HPDE6-E6E7 (cell line): ENCODE results near the gene PLPPR2.
"Not testable (repeated sequence)": the region's sequence is repeated elsewhere in the genome, so short reads cannot be mapped to it uniquely, and the experiment has no call there.

Experiments used
- DNase-seq: peaks from one replicate; pipeline ENCODE4 v3.0.0; 2011; ENCODE audit warnings: missing footprints; ENCODE audit errors: extremely low spot score

PLPPR2 gene

DNA sequence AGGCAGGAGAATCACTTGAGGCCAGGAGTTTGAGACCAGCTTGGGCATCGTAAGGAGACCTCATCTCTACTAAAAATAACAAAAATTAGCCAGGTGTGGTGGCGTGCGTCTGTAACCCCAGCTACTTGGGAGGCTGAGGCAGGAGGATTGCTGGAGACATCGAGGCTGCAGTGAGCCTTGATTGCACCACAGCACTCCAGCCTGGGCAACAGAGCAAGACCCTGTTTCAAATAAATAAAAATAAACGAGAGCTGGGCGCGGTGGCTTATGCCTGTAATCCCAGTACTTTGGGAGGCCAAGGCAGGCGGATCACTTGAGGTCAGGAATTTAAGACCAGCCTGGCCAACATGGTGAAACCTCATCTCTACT, 15.1 kb upstream of the PLPPR2 start:
- DNase-seq, result not testable (repeated sequence)

DNA sequence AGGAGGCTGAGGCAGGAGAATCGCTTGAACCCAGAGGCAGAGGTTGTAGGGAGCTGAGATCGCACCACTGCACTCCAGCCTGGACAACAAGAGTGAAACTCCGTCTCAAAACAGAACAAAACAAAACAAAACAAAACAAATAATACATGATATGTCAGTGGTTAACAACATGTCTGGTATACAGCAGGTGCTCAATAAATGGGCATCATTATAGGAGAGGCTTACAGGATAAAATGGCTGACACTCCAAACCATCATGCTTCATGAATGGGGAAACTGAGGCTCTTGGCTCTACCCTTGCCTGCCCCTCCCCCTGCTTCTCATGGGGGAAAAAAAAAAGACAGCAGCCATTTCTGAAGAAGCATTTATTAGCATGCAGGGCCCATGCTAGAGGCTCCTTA, 12.8 kb upstream of the PLPPR2 start:
- no peak for DNase-seq

DNA sequence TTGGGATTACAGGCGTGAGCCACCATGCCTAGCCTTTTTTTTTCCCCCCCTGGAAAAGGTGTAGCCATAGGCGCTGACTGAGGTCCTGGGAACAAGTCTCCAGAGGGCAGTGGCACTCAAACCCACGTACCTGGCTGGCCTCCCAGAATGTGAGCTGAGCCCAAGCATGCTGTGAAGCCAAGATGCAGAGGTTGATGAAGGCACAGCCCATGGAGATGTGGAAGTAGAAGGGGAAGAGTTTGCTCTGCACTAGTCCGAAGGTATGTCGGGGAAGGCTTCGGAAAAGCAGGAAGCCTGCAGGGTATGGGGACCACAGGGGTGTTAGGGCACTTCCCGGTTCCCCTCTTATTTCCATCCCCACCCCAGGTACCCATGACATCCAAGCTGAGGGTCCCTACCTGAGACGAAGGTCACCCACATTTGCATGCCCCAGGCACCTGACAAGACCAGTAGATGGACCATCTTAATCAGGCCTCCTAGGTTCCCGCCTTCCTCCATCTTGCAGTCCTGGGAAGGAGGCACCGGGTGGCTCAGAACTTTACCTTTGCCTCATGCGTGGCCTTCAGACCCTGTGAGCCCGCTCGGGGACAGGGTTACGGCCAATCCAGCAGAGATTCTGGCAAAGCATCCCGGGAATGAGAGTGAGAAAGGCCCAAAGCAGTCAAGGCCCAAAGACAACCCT, 10.0 kb upstream of the PLPPR2 start:
- no peak for DNase-seq

DNA sequence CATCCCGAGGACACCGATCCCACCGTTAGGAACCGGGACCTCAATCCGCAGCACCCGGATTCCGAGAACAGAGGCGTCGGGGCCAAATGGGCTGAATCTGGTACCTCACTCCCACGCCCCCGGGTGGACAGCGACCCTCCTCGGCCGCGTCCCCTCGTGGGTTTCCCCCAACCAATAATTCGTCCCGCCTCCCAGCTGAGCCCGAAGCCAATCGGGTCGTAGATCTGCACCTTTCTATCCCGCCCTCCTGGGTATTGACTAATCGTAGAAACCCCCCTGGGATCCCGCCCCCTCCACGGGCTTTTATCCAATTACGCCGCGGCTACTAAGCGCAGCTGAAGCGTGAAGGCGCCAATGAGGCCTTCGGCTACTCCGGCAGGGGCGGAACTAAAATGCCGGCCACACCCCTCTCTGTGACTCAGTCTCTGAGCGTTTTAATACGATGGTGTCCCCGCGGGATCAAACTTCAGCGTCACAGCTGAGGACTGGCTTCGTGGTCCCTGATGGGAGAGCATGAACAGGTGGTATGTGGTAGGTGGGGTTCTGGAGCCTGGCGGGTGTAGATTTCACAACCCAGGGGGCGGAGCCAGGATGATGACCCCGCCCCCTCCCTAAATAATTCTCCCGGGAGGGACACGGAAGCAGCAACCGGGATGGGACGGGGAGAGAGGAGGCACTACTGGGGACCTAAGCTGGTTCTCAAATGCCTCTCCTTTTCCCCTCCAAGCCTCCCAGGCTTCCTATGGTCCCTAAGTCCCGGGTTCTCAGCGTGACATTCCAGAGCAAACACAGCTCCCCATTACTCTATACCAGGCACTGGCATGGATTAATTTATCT, 8.9 kb upstream of the PLPPR2 start, which contains the start of the genes CCDC159 and TMEM205:
Gene CCDC159, plus strand, starts transcription at position 416 of the 837 bp plus-strand sequence. Its CDS starts 88 bp downstream, at position 504.
Gene TMEM205, minus strand, starts transcription at position 165 of the 837 bp plus-strand sequence. CDS start 649 bp downstream, outside the sequence.
- peak; percentile 97 for DNase-seq

DNA sequence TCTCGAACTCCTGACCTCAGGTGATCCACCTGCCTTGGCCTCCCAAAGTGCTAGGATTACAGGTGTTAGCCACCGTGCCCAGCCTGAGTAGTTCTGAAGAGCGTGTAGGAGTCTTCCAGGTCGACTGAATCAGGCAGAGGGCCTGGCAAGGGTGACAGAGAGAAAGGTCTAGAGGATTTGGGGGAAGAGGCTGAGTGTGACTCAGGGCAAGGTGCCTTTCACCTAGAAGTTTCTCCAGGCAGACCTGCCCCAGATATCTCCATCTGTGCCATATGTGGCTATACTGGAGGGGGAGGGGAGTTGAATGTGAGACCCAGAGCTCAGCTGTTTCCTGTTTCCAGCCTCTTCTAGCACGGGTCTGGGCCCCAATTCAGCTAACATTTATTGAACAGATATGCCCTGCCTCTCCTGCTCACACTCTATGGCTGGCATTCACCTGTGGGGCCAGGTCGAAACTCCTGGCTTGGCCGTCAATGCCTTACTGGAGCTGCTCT, 7.6 kb upstream of the PLPPR2 start:
- no peak for DNase-seq

DNA sequence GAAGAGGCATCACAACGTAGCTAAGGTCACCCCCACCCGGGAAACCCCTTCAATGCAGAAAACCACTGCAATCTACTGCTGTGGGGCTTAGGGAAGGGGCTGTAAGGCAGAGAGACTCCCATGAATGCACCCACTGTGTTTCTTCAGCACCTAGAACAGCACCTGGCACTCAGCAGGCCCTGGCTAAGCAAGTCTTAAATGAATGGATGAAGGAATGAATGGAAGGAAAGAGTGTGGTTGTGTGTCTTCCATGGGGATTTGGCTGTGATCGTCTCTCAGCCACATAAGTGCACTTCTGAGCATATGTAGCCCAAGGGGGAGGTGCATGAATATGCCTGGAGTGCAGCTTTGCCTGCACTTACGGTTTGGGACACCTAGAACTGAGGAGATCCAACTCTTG, 6.1 kb upstream of the PLPPR2 start:
- DNase-seq, result no peak

DNA sequence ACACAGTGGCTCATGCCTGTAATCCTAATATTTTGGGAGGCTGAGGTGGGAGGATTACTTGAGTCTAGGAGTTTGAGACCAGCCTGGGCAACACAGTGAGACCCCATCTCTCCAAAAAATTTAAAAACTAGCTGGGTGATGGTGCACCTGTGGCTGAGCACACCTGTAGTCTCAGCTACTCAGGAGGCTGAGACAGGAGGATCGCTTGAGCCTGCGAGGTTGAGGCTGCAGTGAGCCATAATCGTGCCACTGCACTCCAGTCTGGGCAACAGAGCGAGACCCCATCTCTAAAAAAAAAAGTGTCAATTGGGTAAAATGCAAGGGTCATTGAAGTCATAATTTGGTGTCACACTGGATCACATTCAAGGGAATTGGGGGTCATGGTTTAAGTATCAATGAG, 1.1 kb upstream of the PLPPR2 start:
- DNase-seq, result not testable (repeated sequence)

DNA sequence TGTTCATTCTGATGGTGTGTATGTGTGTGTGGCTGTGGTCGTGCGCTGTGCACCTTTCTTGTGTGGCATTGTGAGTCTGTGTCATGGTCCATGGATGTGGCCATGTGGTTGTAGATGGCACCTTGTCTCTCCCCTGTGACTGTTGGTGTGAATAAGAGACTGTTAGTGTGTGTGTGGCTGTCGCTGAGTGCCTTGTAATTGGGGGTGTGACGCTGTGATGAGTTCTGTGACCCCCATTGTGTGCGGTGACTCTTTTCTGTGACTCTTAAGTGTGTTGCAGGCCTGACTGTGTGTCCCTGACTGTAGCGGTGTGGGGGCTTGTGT, 804 bp downstream of the PLPPR2 start:
- no peak for DNase-seq

DNA sequence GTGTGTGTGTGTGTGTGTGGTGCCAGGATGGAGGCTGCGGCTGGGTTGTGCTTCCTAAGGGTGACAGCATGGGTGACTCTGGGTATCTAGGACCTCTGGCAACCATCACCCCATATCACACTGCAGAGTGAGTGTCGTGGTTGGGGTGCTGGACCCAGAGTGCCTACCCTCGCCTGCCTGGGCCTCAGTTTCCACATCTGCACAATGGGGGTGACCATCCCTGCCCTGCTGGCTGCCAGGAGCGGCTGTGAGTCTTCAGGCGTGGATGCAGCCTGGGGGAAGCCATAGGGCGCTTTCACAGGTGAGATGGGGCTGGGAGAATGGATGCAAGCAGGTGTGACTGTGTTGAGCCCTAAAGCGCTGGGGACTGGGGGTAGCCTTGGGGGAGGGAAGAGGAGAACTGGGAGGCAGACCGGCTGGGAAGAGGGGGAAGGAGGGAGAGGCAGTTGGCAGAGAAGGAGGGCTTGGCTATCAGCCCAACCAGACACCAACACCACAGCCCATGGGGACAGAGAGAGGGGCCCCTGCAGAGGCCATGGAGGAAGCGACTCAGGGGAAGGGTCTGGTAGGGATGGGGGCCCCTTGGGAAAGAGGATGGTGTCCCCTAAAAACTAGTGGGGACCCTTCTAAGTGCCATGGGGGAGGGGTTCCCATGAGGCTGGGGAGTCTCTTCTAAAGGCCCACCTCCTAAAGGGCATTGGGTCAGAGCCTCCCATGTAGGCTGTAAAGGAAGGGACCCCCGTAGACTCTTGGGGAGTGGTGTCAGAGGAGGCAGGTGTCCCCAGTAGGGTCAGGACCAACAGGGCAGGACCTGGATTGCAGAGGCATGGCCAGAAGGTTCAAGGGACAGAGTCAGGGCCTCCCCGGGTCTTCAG, 1.7 kb downstream of the PLPPR2 start:
- DNase-seq, result no peak

DNA sequence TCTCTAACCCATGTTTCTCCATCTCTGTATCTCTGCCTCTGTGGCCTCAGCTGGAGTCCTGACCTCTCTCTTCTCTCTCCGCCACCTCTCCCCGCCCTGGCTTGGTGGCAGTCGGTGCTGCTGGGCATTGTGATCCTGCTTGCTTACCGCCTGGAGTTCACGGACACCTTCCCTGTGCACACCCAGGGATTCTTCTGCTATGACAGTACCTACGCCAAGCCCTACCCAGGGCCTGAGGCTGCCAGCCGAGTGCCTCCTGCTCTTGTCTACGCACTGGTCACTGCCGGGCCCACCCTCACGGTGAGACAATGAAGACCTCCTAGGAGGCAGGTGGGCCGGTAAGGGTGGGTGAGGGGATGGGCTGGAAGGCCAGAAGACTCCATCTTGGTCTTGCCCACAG, 4.2 kb downstream of the PLPPR2 start:
- DNase-seq, result peak; percentile 61

DNA sequence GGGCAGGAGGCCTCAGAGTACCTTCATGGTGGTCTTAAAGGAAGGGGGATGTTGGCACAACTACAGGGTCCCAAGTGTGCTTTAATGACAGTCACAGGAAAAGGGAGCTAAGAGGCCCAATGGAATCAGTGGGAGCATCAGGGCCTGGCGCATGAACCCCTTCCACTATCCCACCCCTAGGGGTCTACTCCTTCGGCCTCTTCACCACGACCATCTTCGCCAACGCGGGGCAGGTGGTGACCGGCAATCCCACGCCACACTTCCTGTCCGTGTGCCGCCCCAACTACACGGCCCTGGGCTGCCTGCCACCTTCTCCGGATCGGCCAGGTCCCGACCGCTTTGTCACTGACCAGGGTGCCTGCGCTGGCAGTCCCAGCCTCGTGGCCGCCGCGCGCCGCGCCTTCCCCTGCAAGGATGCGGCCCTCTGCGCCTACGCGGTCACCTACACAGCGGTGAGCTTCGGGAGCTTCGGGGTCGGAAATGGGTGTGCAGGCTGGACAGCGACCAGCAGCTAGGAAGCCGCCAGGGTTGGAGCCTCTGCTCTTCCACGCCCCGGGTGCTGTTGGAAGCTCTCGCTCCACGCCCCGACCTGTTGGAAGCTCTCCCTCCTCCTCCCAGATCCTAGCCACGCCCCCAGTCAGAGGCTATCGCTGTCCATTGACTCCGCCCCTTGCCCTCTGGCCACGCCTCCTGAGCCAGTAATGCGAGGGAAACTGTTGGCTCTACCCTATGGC, 6.0 kb downstream of the PLPPR2 start:
- DNase-seq, result peak; percentile 38

DNA sequence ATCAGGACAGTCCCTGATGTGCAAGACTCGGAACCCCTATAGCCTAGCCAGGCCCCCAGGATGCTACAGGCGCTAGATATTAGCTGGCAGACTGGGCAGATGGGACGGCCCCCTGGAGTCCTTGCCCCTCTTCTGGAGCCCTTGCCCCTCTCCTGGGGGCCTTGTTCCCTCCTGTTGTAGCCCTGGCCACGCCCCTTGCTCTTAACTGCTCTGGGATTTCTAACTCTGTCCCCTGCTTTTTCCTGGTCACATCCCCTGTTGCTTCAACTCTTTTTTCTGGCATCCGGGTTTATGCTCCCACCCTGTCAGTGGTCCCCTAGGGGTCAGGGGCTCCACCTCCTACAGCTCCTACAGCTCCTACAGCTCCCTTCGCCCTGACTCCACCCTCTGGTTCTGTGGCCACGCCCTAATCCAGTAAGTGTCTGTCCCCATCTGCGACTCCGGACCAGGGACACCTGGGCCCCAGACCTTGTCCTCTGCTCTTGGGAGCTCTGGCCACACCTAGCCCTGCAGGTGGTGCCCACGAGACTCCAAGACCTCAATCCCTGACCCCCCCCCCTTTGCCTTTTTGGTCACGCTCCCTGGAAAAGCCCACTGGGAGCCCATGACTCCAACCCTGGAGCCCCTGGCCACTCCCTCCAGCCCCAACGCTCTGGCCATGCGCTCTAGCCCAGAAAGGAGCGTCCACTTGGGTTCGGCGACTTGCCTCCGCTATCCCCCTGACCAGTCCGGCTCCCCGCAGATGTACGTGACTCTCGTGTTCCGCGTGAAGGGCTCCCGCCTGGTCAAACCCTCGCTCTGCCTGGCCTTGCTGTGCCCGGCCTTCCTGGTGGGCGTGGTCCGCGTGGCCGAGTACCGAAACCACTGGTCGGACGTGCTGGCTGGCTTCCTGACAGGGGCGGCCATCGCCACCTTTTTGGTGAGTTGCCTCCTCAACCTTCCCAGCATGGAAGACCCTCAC, 6.8 kb downstream of the PLPPR2 start:
- DNase-seq, result no peak

DNA sequence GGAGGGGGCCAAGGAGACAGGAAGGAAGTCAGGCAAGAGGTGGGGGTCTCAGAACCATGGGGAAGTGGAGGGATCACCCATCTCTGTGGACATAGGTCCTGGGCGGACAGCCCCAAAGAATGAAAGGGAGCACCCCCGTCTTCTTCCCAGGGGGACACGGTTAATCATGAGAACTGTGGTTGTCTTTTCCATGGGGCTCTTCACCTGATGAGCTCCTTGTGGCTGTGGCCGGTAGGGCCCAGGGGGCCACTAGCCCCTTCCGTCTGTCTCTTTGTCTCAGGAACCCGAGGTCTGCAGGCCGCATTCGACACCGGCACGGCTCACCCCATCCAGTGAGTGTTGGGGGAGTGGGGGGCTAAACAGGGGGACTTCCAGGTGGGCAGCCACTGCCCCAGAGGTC, 8.6 kb downstream of the PLPPR2 start:
- DNase-seq, result no peak

DNA sequence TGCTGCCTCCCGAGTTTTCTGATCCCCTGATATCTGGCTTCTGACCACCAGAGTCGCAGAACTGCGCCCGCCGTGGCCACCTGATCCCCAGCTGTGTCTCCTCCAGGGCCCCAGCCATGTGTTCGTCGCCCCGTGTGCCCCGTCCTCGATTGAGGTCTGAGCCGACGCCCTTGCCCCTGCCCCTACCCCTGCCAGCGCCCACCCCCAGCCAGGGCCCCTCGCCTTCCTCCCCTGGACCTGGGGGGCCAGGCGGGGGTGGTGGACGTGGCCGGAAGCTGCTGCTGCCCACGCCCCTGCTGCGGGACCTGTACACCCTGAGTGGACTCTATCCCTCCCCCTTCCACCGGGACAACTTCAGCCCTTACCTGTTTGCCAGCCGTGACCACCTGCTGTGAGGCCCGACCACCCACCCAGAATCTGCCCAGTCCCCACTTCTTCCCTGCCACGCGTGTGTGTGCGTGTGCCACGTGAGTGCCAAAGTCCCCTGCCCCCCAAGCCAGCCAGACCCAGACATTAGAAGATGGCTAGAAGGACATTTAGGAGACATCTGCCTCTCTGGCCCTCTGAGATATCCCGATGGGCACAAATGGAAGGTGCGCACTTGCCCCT, 9.2 kb downstream of the PLPPR2 start:
- DNase-seq, result no peak

DNA sequence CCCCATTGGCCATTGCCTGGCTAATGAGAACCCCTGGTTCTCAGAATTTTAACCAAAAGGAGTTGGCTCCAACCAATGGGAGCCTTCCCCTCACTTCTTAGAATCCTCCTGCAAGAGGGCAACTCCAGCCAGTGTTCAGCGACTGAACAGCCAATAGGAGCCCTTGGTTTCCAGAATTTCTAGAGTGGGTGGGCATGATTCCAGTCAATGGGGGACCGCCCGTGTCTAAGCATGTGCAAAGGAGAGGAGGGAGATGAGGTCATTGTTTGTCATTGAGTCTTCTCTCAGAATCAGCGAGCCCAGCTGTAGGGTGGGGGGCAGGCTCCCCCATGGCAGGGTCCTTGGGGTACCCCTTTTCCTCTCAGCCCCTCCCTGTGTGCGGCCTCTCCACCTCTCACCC, 9.7 kb downstream of the PLPPR2 start:
- DNase-seq, result no peak

DNA sequence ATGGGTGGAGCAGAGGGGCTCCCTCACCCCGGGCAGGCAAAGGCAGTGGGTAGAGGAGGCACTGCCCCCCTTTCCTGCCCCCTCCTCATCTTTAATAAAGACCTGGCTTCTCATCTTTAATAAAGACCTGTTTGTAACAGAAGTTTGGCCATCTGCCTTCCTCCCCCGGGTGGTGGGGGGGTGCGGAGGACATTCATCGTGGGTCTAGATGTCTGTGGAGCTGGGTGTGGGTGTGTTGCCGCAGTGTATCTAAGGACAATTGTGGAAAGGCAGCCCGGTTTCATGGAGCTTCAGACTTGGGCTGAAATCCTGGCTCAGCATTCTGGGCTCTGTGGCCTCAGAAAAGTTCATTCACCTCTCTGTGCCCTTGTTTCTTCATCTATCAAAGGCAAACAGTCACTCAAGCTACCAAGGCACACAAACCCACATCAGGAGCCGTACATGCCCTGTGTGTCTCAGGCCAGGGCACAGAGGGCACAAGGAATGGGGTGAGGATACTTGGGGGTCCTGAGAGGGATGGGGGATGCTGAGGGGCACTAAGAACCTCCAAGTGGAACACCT, 10.4 kb downstream of the PLPPR2 start:
- DNase-seq, result no peak

DNA sequence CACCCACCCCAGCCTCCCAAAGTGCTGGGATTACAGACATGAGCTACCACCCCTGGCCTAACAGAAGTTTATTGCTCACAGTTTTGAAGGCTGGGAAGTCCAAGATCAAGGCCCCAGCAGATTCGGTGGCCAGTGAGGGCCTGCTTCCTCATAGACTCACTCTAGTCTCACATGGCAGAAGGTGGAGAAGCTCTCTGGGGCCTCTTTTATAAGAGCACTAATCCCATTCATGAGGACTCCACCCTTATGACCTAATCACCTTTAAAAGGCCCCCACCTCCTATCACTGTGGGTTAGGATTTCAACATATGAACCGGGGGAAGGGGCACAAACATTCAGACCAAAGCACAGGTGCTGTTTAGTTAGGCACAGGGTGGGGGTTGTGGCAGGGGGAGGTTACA, 12.3 kb downstream of the PLPPR2 start:
- DNase-seq, result no peak

DNA sequence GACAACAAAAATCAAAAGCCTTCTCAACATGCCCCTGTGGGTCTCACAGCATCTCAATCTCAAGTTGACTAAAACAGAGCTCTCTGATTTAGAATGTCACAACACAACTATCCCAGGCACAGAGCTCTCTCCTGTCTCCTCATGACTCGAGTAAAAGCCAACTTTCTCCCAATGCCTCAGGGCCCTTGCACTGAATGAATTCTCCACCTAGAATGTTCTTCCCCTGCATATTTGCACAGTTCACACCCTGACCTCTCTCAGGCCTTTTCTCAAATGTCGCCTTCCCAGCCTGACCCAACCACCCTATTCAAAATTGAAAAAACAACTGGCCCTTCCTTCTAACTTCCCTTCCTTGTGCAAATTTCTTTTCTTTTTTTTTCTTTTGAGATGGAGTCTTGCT, 15.5 kb downstream of the PLPPR2 start:
- no peak for DNase-seq

DNA sequence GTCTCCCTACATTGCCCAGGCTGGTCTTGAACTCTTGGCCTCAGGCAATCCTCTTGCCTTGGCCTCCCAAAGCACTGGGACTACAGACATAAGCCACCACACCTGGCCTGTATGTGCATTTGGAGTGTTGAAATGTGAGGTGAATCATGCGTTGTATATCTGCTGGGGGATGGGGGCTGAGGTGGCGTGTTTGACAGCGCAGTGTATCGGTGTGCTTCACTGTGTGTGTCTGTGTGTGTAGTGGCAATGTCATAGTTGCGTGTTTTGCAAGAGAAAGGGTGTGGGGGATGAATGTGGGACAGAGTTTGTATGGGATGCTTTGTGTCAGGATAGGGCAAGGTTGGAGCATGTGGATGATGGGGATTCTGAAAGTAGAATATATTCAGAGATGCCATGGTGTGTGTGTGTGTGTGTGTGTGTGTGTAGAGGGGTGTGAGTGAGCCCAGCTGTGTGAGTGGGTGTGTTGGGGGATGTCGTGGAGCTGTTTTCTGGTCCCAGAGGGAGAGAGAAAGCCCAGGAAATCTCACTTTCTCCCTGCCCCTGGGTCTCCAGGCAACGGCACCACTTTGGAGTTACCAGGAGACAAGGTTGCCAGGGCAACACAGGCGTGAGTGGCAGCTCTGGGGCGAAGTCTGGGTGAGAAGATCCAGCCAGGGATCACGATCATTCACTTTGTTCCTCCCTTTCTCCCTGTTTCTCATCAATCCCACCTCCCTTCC, 18.1 kb downstream of the PLPPR2 start:
- DNase-seq, result no peak
